ENCODE data around the gene FIG4. TPM values are rescaled to one million over a fixed set of nuclear protein-coding genes. Genes with fewer than 3 reads are reported as not detected.

Gene FIG4
- total RNA-seq (ENCODE audit: unreplicated experiment): 15.4 TPM
- long read RNA-seq, partial matches to known transcripts: 1 of 7 reads
- long read RNA-seq, other reads (novel, unspliced or antisense): 3 of 7 reads

- no peak for TF ChIP-seq CTCF (IDR thresholded peaks at IDR 0.05; ENCODE audit: partially characterized antibody, unreplicated experiment)
- no peaks in the 10 kb centered on the region for H3K36me3 Mint-ChIP-seq (ENCODE audit: unreplicated experiment)
Observed at GRCh38 chr6:109690737-109691621, at the start of gene FIG4, which contains the start of gene AK9. Gene FIG4 (plus strand): TSS chr6:109691296. CDS start chr6:109691436, 140 bp downstream. Gene AK9 (minus strand): TSS chr6:109691202. CDS start chr6:109675745, 15,457 bp downstream.

GRCh38 chr6:109644131-109644530 lies 47.0 kb upstream of the FIG4 start:
- Mint-ChIP-seq H3K9me3 (ENCODE audit: unreplicated experiment) (no peaks in the 10 kb centered on the region), H3K4me3 (ENCODE audit: unreplicated experiment) (no peak overlapping the region), H3K27me3 (ENCODE audit: unreplicated experiment) (peaks cover 2% of the 10 kb centered on the region), H3K4me1 (ENCODE audit: low read depth, unreplicated experiment) (no peaks in the 10 kb centered on the region), H3K36me3 (ENCODE audit: unreplicated experiment) (peaks cover 4% of the 10 kb centered on the region), H3K27ac (ENCODE audit: unreplicated experiment) (no peak overlapping the region)
- no peak for TF ChIP-seq CTCF (IDR thresholded peaks at IDR 0.05; ENCODE audit: partially characterized antibody, unreplicated experiment)
- no peak for DNase-seq

More at GRCh38 chr6:109690737-109691621, at the start of gene FIG4, which contains the start of gene AK9:
- Mint-ChIP-seq H3K4me1 (ENCODE audit: low read depth, unreplicated experiment) (peaks cover 4% of the 10 kb centered on the region), H3K27ac (ENCODE audit: unreplicated experiment) (peak within 1 kb of the TSS; percentile 93), H3K9me3 (ENCODE audit: unreplicated experiment) (no peaks in the 10 kb centered on the region), H3K27me3 (ENCODE audit: unreplicated experiment) (peaks cover 7% of the 10 kb centered on the region), H3K4me3 (ENCODE audit: unreplicated experiment) (peak within 1 kb of the TSS; percentile 94)
- DNase-seq: peak; percentile 94

- H3K4me3 Mint-ChIP-seq (ENCODE audit: unreplicated experiment): no peak overlapping the region
Observed at GRCh38 chr6:109653264-109653663, 37.8 kb upstream of the FIG4 start.

GRCh38 chr6:109655761-109656262 lies 35.3 kb upstream of the FIG4 start:
- H3K4me1 Mint-ChIP-seq (ENCODE audit: low read depth, unreplicated experiment): no peaks in the 10 kb centered on the region
- H3K4me3 Mint-ChIP-seq (ENCODE audit: unreplicated experiment): no peak overlapping the region
- no peak for DNase-seq
- TF ChIP-seq CTCF (IDR thresholded peaks at IDR 0.05; ENCODE audit: partially characterized antibody, unreplicated experiment): no peak
- H3K27ac Mint-ChIP-seq (ENCODE audit: unreplicated experiment): no peak overlapping the region
- H3K36me3 Mint-ChIP-seq (ENCODE audit: unreplicated experiment): no peaks in the 10 kb centered on the region
- no peaks in the 10 kb centered on the region for H3K27me3 Mint-ChIP-seq (ENCODE audit: unreplicated experiment)
- H3K9me3 Mint-ChIP-seq (ENCODE audit: unreplicated experiment): no peaks in the 10 kb centered on the region

More at GRCh38 chr6:109653264-109653663, 37.8 kb upstream of the FIG4 start:
- H3K4me1 Mint-ChIP-seq (ENCODE audit: low read depth, unreplicated experiment): no peaks in the 10 kb centered on the region
- no peak overlapping the region for H3K27ac Mint-ChIP-seq (ENCODE audit: unreplicated experiment)
- H3K9me3 Mint-ChIP-seq (ENCODE audit: unreplicated experiment): no peaks in the 10 kb centered on the region
- TF ChIP-seq CTCF (IDR thresholded peaks at IDR 0.05; ENCODE audit: partially characterized antibody, unreplicated experiment): no peak
- no peaks in the 10 kb centered on the region for H3K36me3 Mint-ChIP-seq (ENCODE audit: unreplicated experiment)
- no peak for DNase-seq
- H3K27me3 Mint-ChIP-seq (ENCODE audit: unreplicated experiment): peaks cover under 1% of the 10 kb centered on the region

Data from glutamatergic neuron (in vitro differentiated cells).